Measurements from ENCODE around the gene XPNPEP3. TPM values are rescaled to one million over a fixed set of nuclear protein-coding genes. Genes with fewer than 3 reads are reported as not detected.

Gene XPNPEP3
- total RNA-seq, 2 experiments from 2014 or later, result 24.4 to 25.5 TPM

DNA sequence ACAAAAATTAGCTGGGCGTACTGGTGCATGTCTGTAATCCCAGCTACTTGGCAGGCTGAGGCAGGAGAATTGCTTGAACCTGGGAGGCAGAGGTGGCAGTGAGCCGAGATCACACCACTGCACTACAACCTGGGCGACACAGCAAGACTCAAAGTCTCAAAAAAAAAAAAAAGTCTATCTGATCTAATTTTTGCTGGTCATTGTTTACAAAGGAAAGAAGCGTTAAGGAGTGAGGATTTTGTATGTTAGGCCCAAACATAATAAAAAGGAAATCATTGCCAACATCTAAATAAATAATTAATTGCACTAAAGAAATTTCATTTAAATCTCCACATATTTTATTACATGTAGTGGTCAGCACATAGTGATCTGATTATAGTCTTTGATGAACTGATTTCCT is 97.2 kb downstream of the XPNPEP3 start:
- CTCF ChIA-PET, result interaction anchor here (0.9 kb wide), 1 partner anchor 31 kb away, joined by 3 read pairs; no protein-coding TSS in a partner anchor
- TF ChIP-seq, protein P1, sequence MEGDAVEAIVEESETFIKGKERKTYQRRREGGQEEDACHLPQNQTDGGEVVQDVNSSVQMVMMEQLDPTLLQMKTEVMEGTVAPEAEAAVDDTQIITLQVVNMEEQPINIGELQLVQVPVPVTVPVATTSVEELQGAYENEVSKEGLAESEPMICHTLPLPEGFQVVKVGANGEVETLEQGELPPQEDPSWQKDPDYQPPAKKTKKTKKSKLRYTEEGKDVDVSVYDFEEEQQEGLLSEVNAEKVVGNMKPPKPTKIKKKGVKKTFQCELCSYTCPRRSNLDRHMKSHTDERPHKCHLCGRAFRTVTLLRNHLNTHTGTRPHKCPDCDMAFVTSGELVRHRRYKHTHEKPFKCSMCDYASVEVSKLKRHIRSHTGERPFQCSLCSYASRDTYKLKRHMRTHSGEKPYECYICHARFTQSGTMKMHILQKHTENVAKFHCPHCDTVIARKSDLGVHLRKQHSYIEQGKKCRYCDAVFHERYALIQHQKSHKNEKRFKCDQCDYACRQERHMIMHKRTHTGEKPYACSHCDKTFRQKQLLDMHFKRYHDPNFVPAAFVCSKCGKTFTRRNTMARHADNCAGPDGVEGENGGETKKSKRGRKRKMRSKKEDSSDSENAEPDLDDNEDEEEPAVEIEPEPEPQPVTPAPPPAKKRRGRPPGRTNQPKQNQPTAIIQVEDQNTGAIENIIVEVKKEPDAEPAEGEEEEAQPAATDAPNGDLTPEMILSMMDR (IDR thresholded peaks at IDR 0.05), result no peak

DNA sequence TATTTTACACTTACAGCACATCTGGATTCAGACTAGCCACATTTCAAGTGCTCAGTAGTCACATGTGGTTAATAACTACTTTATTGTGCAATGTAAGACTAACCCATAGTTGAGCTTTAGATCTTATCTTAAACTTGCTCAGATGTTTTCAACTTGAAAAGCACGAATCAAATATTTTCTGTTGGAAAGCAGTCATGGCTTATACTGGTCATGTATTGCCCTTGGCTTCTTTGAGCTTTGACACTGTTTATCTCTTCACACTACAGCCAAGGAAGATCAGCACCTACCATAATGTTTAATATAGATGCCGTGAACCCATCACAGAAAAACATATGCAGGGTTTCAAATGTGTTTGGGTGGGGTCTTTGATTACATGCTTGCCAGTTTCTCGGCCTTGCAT is 98.6 kb downstream of the XPNPEP3 start:
- peaks cover 26% of the 10 kb centered on the region for H3K4me1 Mint-ChIP-seq (ENCODE audit: low read depth)
- no peak overlapping the region for H3K4me3 Mint-ChIP-seq
- POLR2A ChIA-PET, result interaction anchor here (1.0 kb wide), 1 partner anchor 17 kb away, joined by 3 read pairs; no protein-coding TSS in a partner anchor

More for the DNA sequence above, 97.2 kb downstream of the XPNPEP3 start:
- H3K27me3 Mint-ChIP-seq, result no peaks in the 10 kb centered on the region
- ATAC-seq (no peak), DNase-seq (no peak)
- H3K36me3 Mint-ChIP-seq (ENCODE audit: low read depth), result peaks cover 34% of the 10 kb centered on the region
- no peak overlapping the region for H3K4me3 Mint-ChIP-seq
- intact Hi-C loops (cut with micrococcal nuclease), result no loop called here
- POLR2A ChIA-PET, result interaction anchor here (1.1 to 2.0 kb wide), 2 partner anchors 14 to 40 kb away, joined by 4 to 5 read pairs; no protein-coding TSS in a partner anchor
- H3K9me3 Mint-ChIP-seq, result no peaks in the 10 kb centered on the region
- peak overlapping the region; percentile 100 for H3K27ac Mint-ChIP-seq
- peaks cover 25% of the 10 kb centered on the region for H3K4me1 Mint-ChIP-seq (ENCODE audit: low read depth)

DNA sequence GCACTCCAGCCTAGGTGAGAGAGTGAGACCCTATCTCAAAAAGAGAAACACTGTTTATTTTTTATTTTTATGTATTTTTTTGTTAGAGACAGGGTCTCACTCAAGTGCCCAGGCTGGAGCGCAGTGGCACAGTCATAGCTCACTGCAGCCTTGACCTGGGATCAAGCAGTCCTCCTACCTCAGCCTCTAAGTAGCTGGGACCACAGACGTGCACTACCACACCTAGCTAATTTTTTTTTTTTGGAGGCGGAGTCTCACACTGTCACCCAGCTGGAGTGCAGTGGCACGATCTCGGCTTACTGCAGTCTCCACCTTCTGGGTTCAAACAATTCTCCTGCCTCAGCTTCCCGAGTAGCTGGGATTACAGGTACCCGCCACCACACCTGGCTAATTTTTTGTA is 100.7 kb downstream of the XPNPEP3 start:
- ATAC-seq (no peak), DNase-seq (no peak)
- peaks cover 24% of the 10 kb centered on the region for H3K4me1 Mint-ChIP-seq (ENCODE audit: low read depth)
- TF ChIP-seq, protein P1 (IDR thresholded peaks at IDR 0.05), result no peak
- H3K4me3 Mint-ChIP-seq, result no peak overlapping the region
- H3K36me3 Mint-ChIP-seq (ENCODE audit: low read depth), result peaks cover 45% of the 10 kb centered on the region
- POLR2A ChIA-PET, result interaction anchor here (1.0 to 1.3 kb wide), 2 partner anchors 13 to 65 kb away, joined by 3 read pairs; no protein-coding TSS in a partner anchor
- CTCF ChIA-PET, result interaction anchor here (1.0 to 1.7 kb wide), 2 partner anchors 15 to 280 kb away, joined by 3 to 7 read pairs; no protein-coding TSS in a partner anchor
- no peaks in the 10 kb centered on the region for H3K9me3 Mint-ChIP-seq
- intact Hi-C loops (cut with micrococcal nuclease), result no loop called here
- H3K27ac Mint-ChIP-seq, result no peak overlapping the region
- H3K27me3 Mint-ChIP-seq, result no peaks in the 10 kb centered on the region

More for the DNA sequence above, 98.6 kb downstream of the XPNPEP3 start:
- CTCF ChIA-PET, result interaction anchor here (1.0 kb wide), 1 partner anchor 33 kb away, joined by 4 read pairs; no protein-coding TSS in a partner anchor
- DNase-seq (no peak), ATAC-seq (no peak)
- no peaks in the 10 kb centered on the region for H3K9me3 Mint-ChIP-seq
- no peaks in the 10 kb centered on the region for H3K27me3 Mint-ChIP-seq
- intact Hi-C loops (cut with micrococcal nuclease), result no loop called here
- H3K27ac Mint-ChIP-seq, result no peak overlapping the region
- TF ChIP-seq, protein P1 (IDR thresholded peaks at IDR 0.05), result no peak
- peaks cover 43% of the 10 kb centered on the region for H3K36me3 Mint-ChIP-seq (ENCODE audit: low read depth)

DNA sequence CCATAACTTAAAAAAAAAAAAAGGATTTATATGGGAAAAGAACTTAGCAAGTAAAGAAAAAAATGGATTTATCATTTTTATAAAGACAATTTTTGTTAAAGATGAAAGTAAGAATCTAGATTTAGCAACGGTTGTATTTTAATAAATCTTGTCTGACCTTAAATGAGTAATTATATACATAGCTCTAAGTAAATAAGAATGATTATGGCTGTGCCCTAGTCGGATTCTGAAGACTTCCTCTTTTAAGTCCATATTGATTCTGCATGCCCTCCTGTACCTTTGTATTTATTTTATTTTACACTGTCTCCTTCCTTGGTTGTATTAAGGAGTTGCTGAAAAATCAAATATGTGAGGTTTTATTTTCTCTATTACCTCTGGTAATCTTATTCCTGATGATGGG is 101.4 kb downstream of the XPNPEP3 start:
- peak overlapping the region; percentile 34 for H3K27ac Mint-ChIP-seq
- intact Hi-C loops (cut with micrococcal nuclease), result no loop called here
- DNase-seq, result no peak
- ATAC-seq, result no peak
- TF ChIP-seq, protein P1 (IDR thresholded peaks at IDR 0.05), result no peak
- no peak overlapping the region for H3K4me3 Mint-ChIP-seq
- no peaks in the 10 kb centered on the region for H3K27me3 Mint-ChIP-seq
- peaks cover 23% of the 10 kb centered on the region for H3K4me1 Mint-ChIP-seq (ENCODE audit: low read depth)
- CTCF ChIA-PET, result interaction anchor here (1.0 to 1.7 kb wide), 2 partner anchors 14 to 279 kb away, joined by 3 to 7 read pairs; no protein-coding TSS in a partner anchor
- POLR2A ChIA-PET, result interaction anchor here (0.6 kb wide), 1 partner anchor 707 kb away, joined by 4 read pairs; no protein-coding TSS in a partner anchor
- peaks cover 45% of the 10 kb centered on the region for H3K36me3 Mint-ChIP-seq (ENCODE audit: low read depth)
- no peaks in the 10 kb centered on the region for H3K9me3 Mint-ChIP-seq

DNA sequence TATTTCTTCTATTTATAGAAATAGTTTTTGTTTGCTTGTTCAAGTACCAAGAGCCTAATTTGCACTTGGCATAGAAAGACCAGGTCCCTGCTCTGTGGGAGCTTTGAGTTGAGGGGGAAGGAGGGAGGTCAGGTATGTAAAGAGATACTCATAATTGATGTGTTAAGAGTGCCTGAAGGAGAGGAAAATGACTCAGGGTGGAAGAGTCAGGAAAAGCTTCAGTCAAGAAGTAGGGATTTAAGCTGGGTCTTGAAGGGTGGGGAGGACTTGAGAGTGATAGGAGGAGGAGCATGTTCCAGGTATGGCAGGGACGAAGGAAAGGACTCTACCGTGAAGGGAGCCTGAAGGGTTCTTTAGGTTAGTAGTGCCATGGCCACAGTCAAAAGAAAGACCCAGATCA is 103.2 kb downstream of the XPNPEP3 start:
- DNase-seq (no peak), ATAC-seq (no peak)
- intact Hi-C loops (cut with micrococcal nuclease), result no loop called here
- POLR2A ChIA-PET, result interaction anchor here (1.1 to 1.7 kb wide), 2 partner anchors 9 to 30 kb away, joined by 3 to 9 read pairs; partner anchors contain the start of gene RBX1
- H3K36me3 Mint-ChIP-seq (ENCODE audit: low read depth), result peaks cover 38% of the 10 kb centered on the region
- peak overlapping the region; percentile 31 for H3K27ac Mint-ChIP-seq
- no peaks in the 10 kb centered on the region for H3K27me3 Mint-ChIP-seq
- no peak overlapping the region for H3K4me3 Mint-ChIP-seq
- TF ChIP-seq, protein P1 (IDR thresholded peaks at IDR 0.05), result no peak
- no peaks in the 10 kb centered on the region for H3K9me3 Mint-ChIP-seq
- H3K4me1 Mint-ChIP-seq (ENCODE audit: low read depth), result peaks cover 9% of the 10 kb centered on the region
- CTCF ChIA-PET, result interaction anchor here (1.6 kb wide), 1 partner anchor 37 kb away, joined by 7 read pairs; no protein-coding TSS in a partner anchor
